ENCODE results near the gene HDAC4. TPM values are rescaled to one million over a fixed set of nuclear protein-coding genes. Genes with fewer than 3 reads are reported as not detected.

Gene HDAC4
- total and polyA plus RNA-seq, 2 of the 8 experiments (the other 6 are each of a cell fraction or from before 2014, with no cell fraction given): 15.4 to 31.5 TPM

DNA sequence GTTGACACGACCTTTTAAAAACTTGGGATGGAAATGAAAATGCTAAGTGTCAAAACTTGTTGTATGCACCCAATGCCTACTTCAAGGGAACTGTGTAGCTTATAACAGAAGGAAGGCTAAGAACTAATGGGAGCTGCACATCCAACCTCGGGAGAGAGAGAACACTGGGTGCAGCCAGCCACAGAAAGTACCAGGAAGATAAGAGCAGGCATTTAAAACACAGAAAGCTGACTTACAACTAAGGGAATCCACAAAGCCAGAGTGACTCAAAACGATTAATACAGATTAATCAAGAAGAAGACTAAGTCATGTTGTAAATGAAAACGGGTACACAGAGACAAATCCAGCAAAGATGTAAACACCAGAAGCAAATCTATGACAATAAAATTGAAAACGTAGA, 113.4 kb downstream of the HDAC4 start:
- 86% methylated on average over 5 of the region's 5 CpGs; no CpG with 5 or more reads in 1 of the 2 experiments for WGBS, 2 experiments (ENCODE audit: extremely low coverage in 1 of 2, insufficient coverage in 1 of 2, insufficient read length in 1 of 2, insufficient replicate concordance in 2 of 2, low coverage in 1 of 2, low lambda C conversion rate in 2 of 2, missing lambda C conversion rate in 1 of 2)
- no peaks in the 10 kb centered on the region for H3K23me2 ChIP-seq (ENCODE audit: low read depth, low read length)
- no peak overlapping the region for H4K91ac ChIP-seq (replicated peaks; ENCODE audit: insufficient read length, low read length)
- no peak overlapping the region for H2BK15ac ChIP-seq (ENCODE audit: low read length)
- H4K20me1 ChIP-seq (replicated peaks in 1 of 2; ENCODE audit: control insufficient read depth in 1 of 2, insufficient read depth in 2 of 2, low read length in 2 of 2): peaks cover 2 to 10% of the 10 kb centered on the region in 2 experiments
- no peak overlapping the region for H2BK20ac ChIP-seq (ENCODE audit: low read length)
- H2BK12ac ChIP-seq (ENCODE audit: low read depth, low read length): no peak overlapping the region
- H3K9ac ChIP-seq (replicated peaks in 1 of 4; ENCODE audit: extremely low read depth in 1 of 4, low read depth in 3 of 4, low read length in 3 of 4): no peak overlapping the region
- H3K4me1 ChIP-seq (replicated peaks in 1 of 4; ENCODE audit: control insufficient read depth in 3 of 4, insufficient read depth in 4 of 4, low read length in 3 of 4): peaks cover 11 to 28% (median 23%) of the 10 kb centered on the region in 4 experiments
- H3K4me2 ChIP-seq (ENCODE audit: insufficient read depth in 1 of 2, low read depth in 2 of 2, low read length in 2 of 2): no peak overlapping the region
- H3K36me3 ChIP-seq (ENCODE audit: control insufficient read depth in 2 of 4, insufficient read depth in 4 of 4, low read length in 3 of 4): no peaks in the 10 kb centered on the region
- H3K79me2 ChIP-seq (ENCODE audit: control insufficient read depth in 1 of 2, insufficient read depth in 2 of 2, low read length in 2 of 2): peaks cover 3 to 78% of the 10 kb centered on the region in 2 experiments; a peak in 3 of 4 replicates
- no peak overlapping the region for H3K23ac ChIP-seq (ENCODE audit: insufficient read length)
- no peak overlapping the region for H3K4ac ChIP-seq (replicated peaks; ENCODE audit: insufficient read length, low read depth, low read length)
- ChIA-PET POLR2A (ENCODE audit: partially characterized antibody) (interaction anchor here (1.2 kb wide), 1 partner anchor 115 kb away, joined by 3 read pairs; no protein-coding TSS in a partner anchor), CTCF (ENCODE audit: partially characterized antibody) (no interaction called here)
- H3K27me3 ChIP-seq (replicated peaks in 1 of 4; ENCODE audit: control insufficient read depth in 3 of 4, extremely low read depth in 1 of 4, insufficient read depth in 3 of 4, low read length in 3 of 4): no peaks in the 10 kb centered on the region
- H4K8ac ChIP-seq (ENCODE audit: extremely low read depth, insufficient read depth, low read length): no peak overlapping the region
- H3K14ac ChIP-seq (ENCODE audit: insufficient read length): no peak overlapping the region
- no peaks in the 10 kb centered on the region for H3K9me3 ChIP-seq (ENCODE audit: insufficient read depth in 2 of 2, low read depth in 1 of 2, low read length in 1 of 2)
- no peak overlapping the region for H3K4me3 ChIP-seq (ENCODE audit: extremely low read depth in 1 of 4, insufficient read depth in 2 of 4, low read depth in 3 of 4, low read length in 4 of 4)
- H3K79me1 ChIP-seq (ENCODE audit: low read depth, low read length): peaks cover 19% of the 10 kb centered on the region
- H2AFZ ChIP-seq (ENCODE audit: low read length): no peak overlapping the region
- no peak overlapping the region for H4K5ac ChIP-seq (ENCODE audit: insufficient read length, low read depth, low read length)
- no peak overlapping the region; the same call in 1 of the 2 replicates for H2AK5ac ChIP-seq (ENCODE audit: low read depth, low read length)
- no peak overlapping the region for H3K18ac ChIP-seq (ENCODE audit: extremely low read depth, low read length)
- no peak overlapping the region for H3K27ac ChIP-seq (ENCODE audit: low read depth, low read length)
- H2BK120ac ChIP-seq (replicated peaks; ENCODE audit: low read depth, low read length): no peak overlapping the region
- no peak overlapping the region for H3K56ac ChIP-seq (replicated peaks; ENCODE audit: insufficient read length, low read depth, low read length)
- DNase-seq (ENCODE audit: low read depth in 1 of 2, low spot score in 2 of 2) (no peak), FAIRE-seq (no peak)
- no peak overlapping the region for H2BK5ac ChIP-seq (ENCODE audit: low read depth, low read length)
- TF ChIP-seq RBBP5 (IDR thresholded peaks at IDR 0.05; ENCODE audit: borderline replicate concordance, low read depth, low read length) (no peak), E2F6 (IDR thresholded peaks at IDR 0.05) (no peak), CEBPB (IDR thresholded peaks at IDR 0.05; ENCODE audit: low read depth, low read length) (no peak), SP4 (IDR thresholded peaks at IDR 0.05; ENCODE audit: low read length) (no peak), HDAC2 (IDR thresholded peaks at IDR 0.05; ENCODE audit: borderline replicate concordance in 1 of 2, low read depth in 2 of 2, low read length in 2 of 2) (no peak)
- TF ChIP-seq, protein P1, sequence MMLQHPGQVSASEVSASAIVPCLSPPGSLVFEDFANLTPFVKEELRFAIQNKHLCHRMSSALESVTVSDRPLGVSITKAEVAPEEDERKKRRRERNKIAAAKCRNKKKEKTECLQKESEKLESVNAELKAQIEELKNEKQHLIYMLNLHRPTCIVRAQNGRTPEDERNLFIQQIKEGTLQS (IDR thresholded peaks at IDR 0.05; ENCODE audit: insufficient read depth, low read depth, low read length): no peak

All from H1 (cell line).